HG02678 (cell line): Measurements from ENCODE around the gene TMLHE.
A peak's percentile ranks its signal among the peaks of the same experiment; 100 is the strongest.
"Not testable (repeated sequence)": the region's sequence is repeated elsewhere in the genome, so short reads cannot be mapped to it uniquely, and the experiment has no call there.

Experiments used
- ATAC-seq: cut with Tn5 transposase; IDR thresholded peaks from one replicate; pipeline ENCODE4 v1.9.1; 2021; ENCODE audit warnings: mild to moderate bottlenecking, moderate library complexity; ENCODE audit not compliant: unreplicated experiment

Gene TMLHE

GRCh38 chrX:155505296-155505695 lies 107.5 kb downstream of the TMLHE start:
- no peak for ATAC-seq

- ATAC-seq = not testable (repeated sequence)
Measured at GRCh38 chrX:155495134-155495533, 117.6 kb downstream of the TMLHE start.

GRCh38 chrX:155491421-155491820 lies 121.3 kb downstream of the TMLHE start:
- ATAC-seq = not testable (repeated sequence)

- not testable (repeated sequence) for ATAC-seq
Measured at GRCh38 chrX:155477136-155477535, 135.6 kb downstream of the TMLHE start.

GRCh38 chrX:155466269-155466938 lies 146.3 kb downstream of the TMLHE start:
- peak; percentile 73 for ATAC-seq

- not testable (repeated sequence) for ATAC-seq
Measured at GRCh38 chrX:155460501-155460900, 152.3 kb downstream of the TMLHE start.

- peak; percentile 81 for ATAC-seq
Measured at GRCh38 chrX:155458471-155458870, 154.3 kb downstream of the TMLHE start, which contains the start of gene F8A3. TSS of gene F8A3 (minus strand) at chrX:155458620. CDS start at chrX:155458600, 20 bp downstream.

GRCh38 chrX:155457761-155458447 lies 154.8 kb downstream of the TMLHE start:
- peak; percentile 58 for ATAC-seq

GRCh38 chrX:155441097-155441496 lies 171.7 kb downstream of the TMLHE start:
- ATAC-seq = no peak
